HG02798 (cell line): ENCODE measurements around the gene KNG1.
"Not testable (repeated sequence)": the region's sequence is repeated elsewhere in the genome, so short reads cannot be mapped to it uniquely, and the experiment has no call there.

ENCODE experiments used
- ATAC-seq: cut with Tn5 transposase; IDR thresholded peaks from one replicate; pipeline ENCODE4 v1.9.1; 2021; ENCODE audit warnings: mild to moderate bottlenecking; ENCODE audit not compliant: unreplicated experiment, poor library complexity

Gene KNG1

GRCh38 chr3:186717039-186717457 lies at the start of gene KNG1:
KNG1 (plus strand) TSS chr3:186717359; CDS start chr3:186717543, 184 bp downstream.
- no peak for ATAC-seq

GRCh38 chr3:186668426-186668825 lies 48.7 kb upstream of the KNG1 start:
- ATAC-seq: no peak

- no peak for ATAC-seq
These were observed 47.6 kb upstream of the KNG1 start for GRCh38 chr3:186669378-186670084.

DNA sequence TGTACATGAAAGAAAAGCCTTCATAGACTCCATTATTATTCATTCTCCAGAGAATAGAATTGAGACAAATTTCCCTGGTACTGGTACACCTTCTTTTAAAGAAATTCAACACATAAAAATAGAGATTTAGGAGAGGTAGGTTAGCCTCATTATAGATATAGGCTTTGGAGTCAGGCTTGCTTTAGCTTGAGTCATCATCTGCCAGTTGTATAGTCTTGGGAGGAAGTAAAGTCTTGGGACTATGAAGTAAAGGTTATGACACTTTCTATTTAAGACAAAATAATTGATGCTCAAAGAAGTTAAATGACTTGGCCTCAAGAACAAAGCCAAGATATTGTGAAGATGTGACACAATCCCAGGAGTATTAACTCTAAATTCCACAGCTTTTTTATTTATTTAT lies 47.0 kb upstream of the KNG1 start:
- ATAC-seq: no peak

DNA sequence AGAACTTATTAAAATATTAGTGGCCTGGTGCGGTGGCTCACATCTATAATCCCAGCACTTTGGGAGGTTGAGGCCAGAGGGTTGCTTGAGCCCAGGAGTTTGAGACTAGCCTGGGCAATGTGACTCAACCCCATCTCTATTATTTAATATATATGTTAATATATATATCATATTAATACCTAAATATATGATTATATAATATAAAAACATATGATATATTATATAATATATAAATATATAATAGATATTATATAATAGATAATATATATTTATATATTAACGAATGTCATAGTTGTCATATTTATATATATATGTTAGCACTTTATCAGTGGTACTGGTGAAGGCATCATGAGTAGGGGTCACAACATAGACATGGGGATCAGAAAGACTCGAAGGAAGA lies 46.1 kb upstream of the KNG1 start:
- ATAC-seq: no peak

DNA sequence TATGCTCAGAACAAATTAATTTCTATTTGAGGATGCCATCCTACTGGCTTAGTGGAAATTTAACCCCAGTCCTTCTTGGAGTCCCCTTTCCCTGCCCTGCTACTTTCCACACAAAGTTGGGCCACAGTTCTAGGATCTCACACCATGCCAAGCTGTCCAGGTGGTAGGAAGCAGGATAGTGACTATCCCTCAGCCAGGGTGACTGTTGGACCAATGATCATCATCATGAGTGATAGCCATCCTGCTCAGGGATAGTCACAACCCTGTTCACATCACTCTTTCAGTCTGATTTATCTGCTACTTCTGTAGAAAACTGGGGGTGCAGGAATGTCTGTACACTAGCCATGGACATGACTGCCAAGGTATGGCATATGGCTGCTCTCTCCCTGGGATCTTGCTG lies 38.6 kb upstream of the KNG1 start:
- no peak for ATAC-seq

GRCh38 chr3:186679151-186679550 lies 38.0 kb upstream of the KNG1 start:
- no peak for ATAC-seq

DNA sequence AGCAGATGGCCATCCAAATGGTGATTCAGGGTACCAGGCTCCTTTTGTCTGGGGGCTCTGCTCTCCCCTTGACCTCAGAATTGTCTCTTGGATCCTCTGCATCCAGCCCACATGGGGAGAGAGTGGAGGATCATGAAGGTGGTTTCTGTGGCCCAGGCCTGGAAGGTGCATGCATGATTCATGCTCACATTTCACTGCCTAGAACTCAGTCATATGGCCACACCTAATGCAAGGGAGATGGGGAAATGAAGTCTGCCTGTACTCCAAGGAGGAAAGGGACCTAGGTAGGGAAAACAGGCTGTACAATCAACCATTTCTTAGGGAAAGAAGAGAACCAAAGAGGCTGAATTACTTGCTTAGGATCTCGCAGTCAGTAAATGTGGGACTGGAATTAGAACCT lies 36.3 kb upstream of the KNG1 start:
- ATAC-seq: no peak

- no peak for ATAC-seq
These were observed 34.3 kb upstream of the KNG1 start for GRCh38 chr3:186682812-186683211.

DNA sequence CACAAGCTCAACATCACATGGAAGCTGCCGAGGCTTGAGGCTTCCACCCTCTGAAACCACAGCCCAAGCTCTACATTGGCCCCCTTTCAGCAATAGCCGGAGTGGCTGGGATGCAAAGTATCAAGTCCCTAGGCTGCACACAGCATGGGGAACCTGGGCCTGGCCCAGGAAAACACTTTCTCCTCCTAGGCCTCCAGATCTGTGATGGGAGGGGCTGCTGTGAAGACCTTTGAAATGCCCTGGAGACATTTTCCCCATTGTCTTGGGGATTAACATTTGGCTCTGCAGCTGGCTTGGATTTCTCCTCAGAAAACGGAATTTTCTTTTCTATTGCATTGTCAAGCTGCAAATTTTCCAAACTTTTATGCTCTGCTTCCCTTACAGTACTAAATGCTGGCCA lies 33.2 kb upstream of the KNG1 start:
- ATAC-seq: no peak

DNA sequence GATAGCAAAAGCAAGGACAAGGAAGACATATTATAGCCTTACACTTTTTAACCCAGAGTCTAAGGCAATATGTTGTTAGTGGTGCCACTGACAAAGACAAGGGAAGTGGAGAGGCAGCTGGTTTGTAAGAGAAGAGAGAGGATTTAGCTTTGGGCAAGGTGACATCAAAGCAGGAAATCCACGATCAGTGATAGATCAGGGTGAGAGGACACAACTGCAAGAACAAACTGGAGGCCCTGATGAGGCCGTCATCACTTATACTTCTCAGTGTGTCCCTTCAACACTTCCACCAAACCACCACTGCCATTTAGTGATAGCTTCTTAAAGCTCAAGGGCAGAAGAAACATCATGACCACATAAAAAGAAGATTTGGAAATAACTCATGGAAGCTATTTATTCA lies 30.7 kb upstream of the KNG1 start:
- not testable (repeated sequence) for ATAC-seq

GRCh38 chr3:186687120-186687651 lies 30.0 kb upstream of the KNG1 start:
- ATAC-seq: no peak

DNA sequence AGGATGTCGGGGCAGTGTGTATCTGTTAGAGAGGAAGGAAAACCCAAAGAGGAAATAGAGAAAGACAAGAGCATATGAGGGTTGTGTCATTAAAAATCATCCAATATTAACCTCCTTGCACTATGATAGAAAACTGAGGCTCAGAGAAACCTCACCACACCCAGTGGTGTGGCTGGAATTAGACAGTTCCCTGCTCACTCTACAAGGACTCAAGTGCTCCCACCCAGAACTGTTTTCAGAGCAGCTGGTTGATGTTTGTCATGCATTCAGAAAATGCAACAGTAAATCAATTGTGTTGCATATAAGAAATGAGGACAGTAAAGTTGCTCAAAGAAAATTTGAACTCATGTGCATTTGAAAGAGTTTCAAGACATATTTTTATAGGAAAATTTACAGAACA lies 26.9 kb upstream of the KNG1 start:
- ATAC-seq: not testable (repeated sequence)

GRCh38 chr3:186691676-186692075 lies 25.5 kb upstream of the KNG1 start:
- ATAC-seq: no peak

DNA sequence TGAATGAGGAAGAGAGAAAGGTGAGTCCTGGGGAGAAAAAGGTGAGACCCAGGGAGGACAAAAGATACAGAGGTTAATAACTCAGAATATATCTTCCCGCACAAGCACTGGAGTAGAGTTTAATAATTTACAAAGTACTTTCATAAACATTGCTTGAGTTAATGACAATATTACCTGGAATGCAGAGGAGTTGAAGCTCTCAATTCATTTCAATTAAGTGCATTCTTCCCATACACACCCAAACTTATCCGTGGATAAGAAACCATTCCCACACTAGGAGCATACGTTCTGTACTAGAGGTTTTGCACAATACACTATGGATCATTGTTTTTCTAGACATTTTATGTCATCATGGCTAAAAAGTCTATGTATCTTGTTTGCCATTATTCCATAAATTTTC lies 23.3 kb upstream of the KNG1 start:
- ATAC-seq: no peak

GRCh38 chr3:186694288-186695032 lies 22.7 kb upstream of the KNG1 start:
- ATAC-seq: no peak

GRCh38 chr3:186696522-186696921 lies 20.6 kb upstream of the KNG1 start:
- ATAC-seq: no peak

DNA sequence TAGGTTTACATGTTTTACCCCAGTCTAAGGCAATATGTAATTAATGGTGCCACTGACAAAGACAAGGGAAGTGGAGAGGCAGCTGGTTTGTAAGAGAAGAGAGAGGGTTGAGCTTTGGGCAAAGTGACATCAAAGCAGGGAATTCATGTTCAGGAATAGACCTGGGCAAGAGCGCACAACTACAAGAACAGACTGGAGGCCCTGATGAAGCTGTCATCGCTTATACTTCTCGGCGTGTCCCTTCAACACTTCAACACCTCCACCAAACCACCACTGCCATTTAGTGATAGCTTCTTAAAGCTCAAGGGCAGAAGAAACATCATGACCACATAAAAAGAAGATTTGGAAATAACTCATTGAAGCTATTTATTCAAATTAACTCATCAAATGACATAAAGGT lies 19.6 kb upstream of the KNG1 start:
- no peak for ATAC-seq

DNA sequence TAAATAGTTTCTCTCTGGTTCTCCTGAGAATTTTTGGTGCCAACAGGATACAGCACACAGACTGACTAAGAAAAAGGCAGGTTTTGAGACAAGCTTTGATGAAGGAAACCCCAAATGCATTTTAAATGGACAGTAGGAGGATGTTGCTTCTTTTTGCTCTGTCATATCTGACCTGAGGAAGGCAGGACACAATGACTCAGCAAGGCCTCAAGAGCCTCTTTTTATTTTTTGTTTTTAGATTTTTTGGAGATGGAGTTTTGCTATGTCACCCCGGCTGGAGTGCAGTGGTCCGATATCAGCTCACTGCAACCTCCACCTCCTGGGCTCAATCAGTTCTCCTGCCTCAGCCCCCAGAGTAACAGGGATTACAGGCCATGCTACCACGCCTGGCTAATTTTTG lies 16.9 kb upstream of the KNG1 start:
- no peak for ATAC-seq

GRCh38 chr3:186702451-186702850 lies 14.7 kb upstream of the KNG1 start:
- not testable (repeated sequence) for ATAC-seq

DNA sequence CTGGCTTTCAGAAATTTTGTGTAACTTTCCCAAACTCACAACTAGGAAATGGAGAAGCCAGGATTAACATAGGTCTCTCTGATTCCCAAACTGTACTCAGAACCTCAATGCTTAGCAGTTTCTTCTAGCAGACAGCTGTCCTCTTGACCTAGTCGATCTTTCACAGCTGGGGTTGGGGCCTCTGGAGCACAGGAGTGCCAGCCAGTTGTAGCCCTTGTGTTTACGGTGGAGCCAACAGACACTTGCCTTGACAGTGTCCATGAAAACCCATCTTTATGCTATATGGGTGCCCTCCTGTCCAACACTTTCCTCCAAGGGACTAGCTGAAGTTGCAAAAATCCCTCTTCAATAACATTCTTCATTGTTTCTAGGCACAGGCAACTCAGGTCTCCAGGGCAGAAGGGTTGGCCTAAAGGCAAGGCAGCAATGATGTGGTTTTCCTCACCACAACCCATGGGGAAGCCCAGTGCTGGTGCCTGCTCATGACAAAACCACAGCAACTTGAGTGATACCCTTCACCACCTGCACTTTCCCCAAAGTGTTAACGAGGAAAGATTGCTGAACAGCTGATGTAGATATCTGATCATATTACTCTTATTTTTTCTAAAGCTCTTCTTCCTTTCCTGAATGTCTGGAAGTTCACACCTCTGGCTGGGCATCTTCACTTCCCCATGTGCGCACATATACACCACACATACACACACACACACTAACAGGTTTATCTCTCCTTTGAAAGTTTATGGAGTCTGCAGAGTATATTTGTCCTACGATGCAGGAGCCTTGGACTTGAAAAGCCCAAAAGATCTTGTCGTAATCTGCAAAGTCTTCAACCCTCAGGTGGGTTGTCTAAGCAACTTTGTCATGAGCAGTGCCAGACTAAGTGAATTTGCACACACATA lies 11.0 kb upstream of the KNG1 start:
- ATAC-seq: peak; percentile 60
